ENCODE results near the gene CIDEC.

GRCh38 chr3:9909221-9910013, 29.4 kb upstream of the CIDEC start:
- TF ChIP-seq ZNF207 (IDR thresholded peaks at IDR 0.05; ENCODE audit: borderline replicate concordance) (no peak), NR1H2 (CRISPR knock-in tag; IDR thresholded peaks at IDR 0.05; ENCODE audit: borderline replicate concordance, low read depth) (no peak), ASH2L (IDR thresholded peaks at IDR 0.05; ENCODE audit: insufficient read length, low read depth, low read length) (no peak), MEF2D (CRISPR knock-in tag; IDR thresholded peaks at IDR 0.05) (no peak), ZNF33A (CRISPR knock-in tag; IDR thresholded peaks at IDR 0.05; ENCODE audit: borderline replicate concordance) (no peak), BRD4 (CRISPR knock-in tag; IDR thresholded peaks at IDR 0.05) (no peak), FOXM1 (CRISPR knock-in tag; IDR thresholded peaks at IDR 0.05) (no peak), ZFAT (CRISPR knock-in tag; conservative IDR thresholded peaks at IDR 0.05) (no peak), ZBTB26 (CRISPR knock-in tag; IDR thresholded peaks at IDR 0.05; ENCODE audit: borderline replicate concordance) (no peak), YY1 (IDR thresholded peaks at IDR 0.05; ENCODE audit: insufficient read depth, insufficient replicate concordance, low read depth, low read length) (no peak), RAD21 (CRISPR knock-in tag; IDR thresholded peaks at IDR 0.05) (no peak), ZBTB21 (CRISPR knock-in tag; IDR thresholded peaks at IDR 0.05) (no peak), TCF7L2 (IDR thresholded peaks at IDR 0.05; ENCODE audit: low read depth, low read length) (no peak), ZSCAN20 (CRISPR knock-in tag; IDR thresholded peaks at IDR 0.05; ENCODE audit: borderline replicate concordance) (no peak)

All from HepG2 (cell line).